H9 (cell line): ENCODE measurements around the gene CWC27. TPM values are rescaled to one million over a fixed set of nuclear protein-coding genes. Genes with fewer than 3 reads are reported as not detected.

Experiments
- DNase-seq: peaks from one replicate; pipeline ENCODE4 v3.0.0-alpha.2; 2017
- H2AFZ ChIP-seq: one replicate; pipeline ENCODE4 v1.6.1; 2013; ENCODE audit warnings: mild to moderate bottlenecking, low read length, control low read depth, moderate library complexity
- H2AK5ac ChIP-seq: 2 replicates; pipeline ENCODE4 v1.6.1; 2013; ENCODE audit warnings: low read length, control low read depth, mixed read lengths; ENCODE audit not compliant: insufficient read length
- H2BK120ac ChIP-seq: one replicate; pipeline ENCODE4 v1.6.1; 2013; ENCODE audit warnings: low read depth, mild to moderate bottlenecking, low read length, control low read depth, inconsistent platforms; ENCODE audit not compliant: poor library complexity, severe bottlenecking
- H2BK12ac ChIP-seq: 2 replicates; pipeline ENCODE4 v1.6.1; 2013; ENCODE audit warnings: low read length, control low read depth, mixed read lengths, low read depth; ENCODE audit not compliant: insufficient read length
- H2BK15ac ChIP-seq: 2 replicates; pipeline ENCODE4 v1.6.1; 2013; ENCODE audit warnings: low read depth, low read length, control low read depth
- H2BK20ac ChIP-seq: one replicate; pipeline ENCODE4 v1.6.1; 2013; ENCODE audit warnings: low read depth, mild to moderate bottlenecking, low read length, control low read depth, inconsistent platforms; ENCODE audit not compliant: poor library complexity, severe bottlenecking
- H2BK5ac ChIP-seq: 2 replicates; pipeline ENCODE4 v1.6.1; 2013; ENCODE audit warnings: low read length, control low read depth, mixed read lengths; ENCODE audit not compliant: insufficient read length
- H3K14ac ChIP-seq: 2 replicates; pipeline ENCODE4 v1.6.1; 2013; ENCODE audit warnings: low read length, control low read depth; ENCODE audit not compliant: insufficient read depth
- H3K18ac ChIP-seq: 2 replicates; pipeline ENCODE4 v1.6.1; 2013; ENCODE audit warnings: low read depth, mild to moderate bottlenecking, mixed read lengths, low read length, control low read depth; ENCODE audit not compliant: insufficient read length
- H3K23ac ChIP-seq: 2 replicates; pipeline ENCODE4 v1.6.1; 2013; ENCODE audit warnings: low read length, control low read depth, mixed read lengths, low read depth; ENCODE audit not compliant: insufficient read length
- H3K23me2 ChIP-seq: 2 replicates; pipeline ENCODE4 v1.6.1; 2013; ENCODE audit warnings: low read depth, mild to moderate bottlenecking, mixed read lengths, low read length, control low read depth; ENCODE audit not compliant: insufficient read length, poor library complexity, severe bottlenecking
- H3K27ac ChIP-seq: 2 replicates; pipeline ENCODE4 v1.5.1; 2013; ENCODE audit warnings: low read length, control low read depth, mixed read lengths, low read depth; ENCODE audit not compliant: insufficient read length
- H3K27me3 ChIP-seq: 2 replicates; pipeline ENCODE4 v1.6.1; 2013; ENCODE audit warnings: low read length, control low read depth, inconsistent platforms; ENCODE audit not compliant: insufficient read depth
- H3K4ac ChIP-seq: 2 replicates; pipeline ENCODE4 v1.6.1; 2013; ENCODE audit warnings: low read depth, mild to moderate bottlenecking, control low read depth, inconsistent platforms, low read length, moderate library complexity
- H3K4me1 ChIP-seq: 2 replicates; pipeline ENCODE4 v1.6.1; 2013; ENCODE audit warnings: low read length, control low read depth, inconsistent platforms; ENCODE audit not compliant: insufficient read depth
- H3K4me2 ChIP-seq: 2 replicates; pipeline ENCODE4 v1.6.1; 2013; ENCODE audit warnings: low read length, control low read depth, mixed read lengths; ENCODE audit not compliant: insufficient read length, insufficient read depth
- H3K56ac ChIP-seq: 2 replicates; pipeline ENCODE4 v1.6.1; 2013; ENCODE audit warnings: low read depth, mild to moderate bottlenecking, mixed read lengths, low read length, control low read depth; ENCODE audit not compliant: insufficient read length
- H3K79me1 ChIP-seq: 2 replicates; pipeline ENCODE4 v1.6.1; 2013; ENCODE audit warnings: low read depth, mild to moderate bottlenecking, moderate library complexity, low read length, control low read depth, inconsistent platforms; ENCODE audit not compliant: insufficient read depth, poor library complexity, severe bottlenecking
- H3K79me2 ChIP-seq: 2 replicates; pipeline ENCODE4 v1.6.1; 2013; ENCODE audit warnings: low read length, control low read depth, inconsistent platforms; ENCODE audit not compliant: insufficient read depth
- H3K9ac ChIP-seq: 2 replicates; pipeline ENCODE4 v1.6.1; 2013; ENCODE audit warnings: low read length, control low read depth, mixed read lengths; ENCODE audit not compliant: insufficient read length; ENCODE audit errors: extremely low read depth
- H3K9me3 ChIP-seq: one replicate; pipeline ENCODE4 v1.6.1; 2013; ENCODE audit warnings: low read depth, low read length, inconsistent platforms; ENCODE audit not compliant: control insufficient read depth
- H3T11ph ChIP-seq: one replicate; pipeline ENCODE4 v1.6.1; 2013; ENCODE audit warnings: mild to moderate bottlenecking, low read length, control low read depth, inconsistent platforms
- H4K20me1 ChIP-seq: one replicate; pipeline ENCODE4 v1.6.1; 2013; ENCODE audit not compliant: control insufficient read depth, insufficient read length, insufficient read depth
- H4K5ac ChIP-seq: 2 replicates; pipeline ENCODE4 v1.6.1; 2013; ENCODE audit warnings: low read depth, mild to moderate bottlenecking, mixed read lengths, low read length, control low read depth; ENCODE audit not compliant: insufficient read length
- H4K8ac ChIP-seq: replicated peaks from 2 replicates; pipeline ENCODE4 v1.6.1; 2013; ENCODE audit warnings: low read length, control low read depth, mixed read lengths, low read depth; ENCODE audit not compliant: insufficient read length
- H4K91ac ChIP-seq: 2 replicates; pipeline ENCODE4 v1.6.1; 2013; ENCODE audit warnings: low read depth, mild to moderate bottlenecking, moderate library complexity, mixed read lengths, low read length, control low read depth; ENCODE audit not compliant: insufficient read length
- H3K27ac Mint-ChIP-seq, 3 experiments: 2 replicates in 2 of 3; 3 replicates in 1 of 3; pipeline ENCODE4 v1.8.0; 2020 to 2021; ENCODE audit warnings: mixed read lengths in 3 of 3, mild to moderate bottlenecking in 1 of 3, moderate library complexity in 1 of 3
- H3K27me3 Mint-ChIP-seq: 2 replicates; pipeline ENCODE4 v1.8.0; 2021; ENCODE audit warnings: low read depth, mild to moderate bottlenecking, moderate library complexity, mixed read lengths
- H3K36me3 Mint-ChIP-seq, 3 experiments: 2 replicates in 2 of 3; 3 replicates in 1 of 3; pipeline ENCODE4 v1.8.0; 2020 to 2021; ENCODE audit warnings: low read depth in 3 of 3, mixed read lengths in 3 of 3; ENCODE audit not compliant: insufficient read depth in 1 of 3
- H3K4me1 Mint-ChIP-seq, 2 experiments: 2 replicates each; pipeline ENCODE4 v1.8.0; 2020; ENCODE audit warnings: mixed read lengths in 2 of 2
- H3K4me3 Mint-ChIP-seq, 2 experiments: 2 replicates in 1 of 2; 3 replicates in 1 of 2; pipeline ENCODE4 v1.8.0; 2020 to 2021; ENCODE audit warnings: mild to moderate bottlenecking in 2 of 2, mixed read lengths in 2 of 2, moderate library complexity in 1 of 2
- H3K9me3 Mint-ChIP-seq, 2 experiments: 2 replicates in 1 of 2; 3 replicates in 1 of 2; pipeline ENCODE4 v1.8.0; 2020; ENCODE audit warnings: mild to moderate bottlenecking in 2 of 2, mixed read lengths in 2 of 2, moderate library complexity in 1 of 2
- WGBS: extraction: QIAGEN DNeasy Blood & Tissue Kit; methylation state at CpG from one replicate; pipeline ENCODE4 v1.1.7; 2013; ENCODE audit warnings: missing lambda C conversion rate, low lambda C conversion rate, mixed read lengths; ENCODE audit not compliant: insufficient read length; ENCODE audit errors: extremely low coverage; 5-methylcytosine and 5-hydroxymethylcytosine counted together
- total RNA-seq: library from RNA; stranded (reverse); gene quantifications from 2 replicates; pipeline ENCODE4 v1.2.1, GENCODE V29; 2021
- TF ChIP-seq, protein P1 (sequence below): fragments of 200-600 bp; sonication (generic); conservative IDR thresholded peaks from 3 replicates; pipeline ENCODE4 v1.8.0; 2021; ENCODE audit warnings: antibody characterized with exemption, mild to moderate bottlenecking

CWC27 gene
- total RNA-seq, 1 experiment from 2014 or later: 41.9 TPM

DNA sequence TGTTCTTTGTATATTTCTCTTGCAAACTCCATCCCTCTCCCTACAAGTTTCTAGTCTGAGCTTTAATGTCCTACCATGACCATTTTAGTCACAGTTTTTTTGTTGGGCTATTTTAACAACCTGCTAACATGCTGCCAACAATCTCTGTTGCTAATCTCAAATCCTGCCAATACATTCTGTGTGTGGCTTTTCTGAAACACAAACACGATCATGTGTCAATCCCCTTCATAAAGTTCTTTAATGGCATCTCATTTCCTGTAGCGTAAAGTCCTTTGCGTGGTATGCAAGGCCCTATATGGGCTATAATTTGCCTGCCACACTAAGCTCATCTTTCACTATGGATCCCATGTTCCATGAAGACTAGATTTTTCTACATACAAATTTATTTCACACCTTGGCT is 180.6 kb downstream of the CWC27 start:
- WGBS: no CpG with 5 or more reads among the region's 3 CpGs
- Histone ChIP-seq H3K79me2 (no peaks in the 10 kb centered on the region), H2BK5ac (no peak overlapping the region), H2BK20ac (no peak overlapping the region), H3T11ph (no peak overlapping the region), H2BK120ac (no peak overlapping the region), H3K4ac (no peak overlapping the region), H3K56ac (no peak overlapping the region), H2AK5ac (no peak overlapping the region), H3K4me2 (no peak overlapping the region), H3K4me1 (no peaks in the 10 kb centered on the region), H4K8ac (no peak overlapping the region), H3K14ac (no peak overlapping the region), H3K27ac (no peak overlapping the region), H4K20me1 (no peaks in the 10 kb centered on the region), H2BK15ac (no peak overlapping the region), H3K79me1 (no peaks in the 10 kb centered on the region), H2BK12ac (no peak overlapping the region), H3K9me3 (no peaks in the 10 kb centered on the region), H3K23ac (no peak overlapping the region), H4K91ac (no peak overlapping the region), H3K23me2 (no peaks in the 10 kb centered on the region), H3K18ac (no peak overlapping the region), H3K27me3 (no peaks in the 10 kb centered on the region), H2AFZ (no peak overlapping the region), H3K9ac (no peak overlapping the region), H4K5ac (no peak overlapping the region)
- H3K4me1 Mint-ChIP-seq: no peaks in the 10 kb centered on the region
- TF ChIP-seq, protein P1, sequence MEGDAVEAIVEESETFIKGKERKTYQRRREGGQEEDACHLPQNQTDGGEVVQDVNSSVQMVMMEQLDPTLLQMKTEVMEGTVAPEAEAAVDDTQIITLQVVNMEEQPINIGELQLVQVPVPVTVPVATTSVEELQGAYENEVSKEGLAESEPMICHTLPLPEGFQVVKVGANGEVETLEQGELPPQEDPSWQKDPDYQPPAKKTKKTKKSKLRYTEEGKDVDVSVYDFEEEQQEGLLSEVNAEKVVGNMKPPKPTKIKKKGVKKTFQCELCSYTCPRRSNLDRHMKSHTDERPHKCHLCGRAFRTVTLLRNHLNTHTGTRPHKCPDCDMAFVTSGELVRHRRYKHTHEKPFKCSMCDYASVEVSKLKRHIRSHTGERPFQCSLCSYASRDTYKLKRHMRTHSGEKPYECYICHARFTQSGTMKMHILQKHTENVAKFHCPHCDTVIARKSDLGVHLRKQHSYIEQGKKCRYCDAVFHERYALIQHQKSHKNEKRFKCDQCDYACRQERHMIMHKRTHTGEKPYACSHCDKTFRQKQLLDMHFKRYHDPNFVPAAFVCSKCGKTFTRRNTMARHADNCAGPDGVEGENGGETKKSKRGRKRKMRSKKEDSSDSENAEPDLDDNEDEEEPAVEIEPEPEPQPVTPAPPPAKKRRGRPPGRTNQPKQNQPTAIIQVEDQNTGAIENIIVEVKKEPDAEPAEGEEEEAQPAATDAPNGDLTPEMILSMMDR: no peak
- H3K9me3 Mint-ChIP-seq: no peaks in the 10 kb centered on the region
- no peak overlapping the region for H3K4me3 Mint-ChIP-seq
- no peaks in the 10 kb centered on the region for H3K36me3 Mint-ChIP-seq
- H3K27ac Mint-ChIP-seq: no peak overlapping the region
- no peak for DNase-seq
- no peaks in the 10 kb centered on the region; the same call in 1 of the 2 replicates for H3K27me3 Mint-ChIP-seq
